Subcutaneous adipose tissue (tissue), 4 donors: ENCODE data around the gene CBLN3. TPM values are rescaled to one million over a fixed set of nuclear protein-coding genes. Genes with fewer than 3 reads are reported as not detected.

Experiments
- total RNA-seq, 4 donors: library from RNA; depleted of rRNA; stranded (reverse); fragments of >200 nt; gene quantifications; one replicate each; pipeline ENCODE4 v1.1.0, GENCODE V29; 2016
- TF ChIP-seq, protein P1 (sequence below): fragments of 450-650 bp; IDR thresholded peaks from one replicate; pipeline ENCODE4 v1.5.1; 2016; ENCODE audit warnings: low read depth, mild to moderate bottlenecking, control low read depth, antibody characterized with exemption, moderate library complexity

The CBLN3 gene
- total RNA-seq, 4 donors from 2014 or later = 2.7 to 6.4 (median 4.0) TPM

DNA sequence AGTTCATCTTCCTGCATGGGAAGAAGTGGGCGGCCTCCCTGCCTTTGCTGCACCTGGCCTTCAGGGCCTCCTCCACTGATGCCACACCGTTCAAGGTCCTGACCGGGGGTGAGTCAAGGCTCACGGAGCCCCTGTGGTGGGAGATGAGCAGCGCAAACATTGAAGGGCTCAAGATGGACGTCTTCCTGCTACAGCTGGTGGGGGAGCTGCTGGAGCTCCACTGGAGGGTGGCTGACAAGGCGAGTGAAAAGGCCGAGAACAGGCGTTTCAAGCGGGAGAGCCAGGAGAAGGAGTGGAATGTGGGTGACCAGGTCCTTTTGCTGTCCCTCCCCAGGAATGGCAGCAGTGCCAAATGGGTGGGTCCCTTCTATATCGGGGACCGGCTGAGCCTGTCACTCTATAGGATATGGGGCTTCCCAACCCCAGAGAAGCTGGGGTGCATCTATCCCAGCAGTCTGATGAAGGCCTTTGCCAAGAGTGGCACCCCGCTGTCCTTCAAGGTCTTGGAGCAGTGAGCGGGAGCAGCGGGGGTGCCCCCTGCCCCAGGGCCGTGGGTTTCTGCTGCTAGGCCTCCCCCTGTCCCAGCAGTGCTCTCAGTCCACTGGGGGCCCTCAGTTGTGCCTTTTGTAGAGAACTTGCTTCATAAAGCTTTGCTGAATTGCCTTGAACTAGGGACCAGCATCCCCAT, 12.4 kb downstream of the CBLN3 start:
- TF ChIP-seq, protein P1, sequence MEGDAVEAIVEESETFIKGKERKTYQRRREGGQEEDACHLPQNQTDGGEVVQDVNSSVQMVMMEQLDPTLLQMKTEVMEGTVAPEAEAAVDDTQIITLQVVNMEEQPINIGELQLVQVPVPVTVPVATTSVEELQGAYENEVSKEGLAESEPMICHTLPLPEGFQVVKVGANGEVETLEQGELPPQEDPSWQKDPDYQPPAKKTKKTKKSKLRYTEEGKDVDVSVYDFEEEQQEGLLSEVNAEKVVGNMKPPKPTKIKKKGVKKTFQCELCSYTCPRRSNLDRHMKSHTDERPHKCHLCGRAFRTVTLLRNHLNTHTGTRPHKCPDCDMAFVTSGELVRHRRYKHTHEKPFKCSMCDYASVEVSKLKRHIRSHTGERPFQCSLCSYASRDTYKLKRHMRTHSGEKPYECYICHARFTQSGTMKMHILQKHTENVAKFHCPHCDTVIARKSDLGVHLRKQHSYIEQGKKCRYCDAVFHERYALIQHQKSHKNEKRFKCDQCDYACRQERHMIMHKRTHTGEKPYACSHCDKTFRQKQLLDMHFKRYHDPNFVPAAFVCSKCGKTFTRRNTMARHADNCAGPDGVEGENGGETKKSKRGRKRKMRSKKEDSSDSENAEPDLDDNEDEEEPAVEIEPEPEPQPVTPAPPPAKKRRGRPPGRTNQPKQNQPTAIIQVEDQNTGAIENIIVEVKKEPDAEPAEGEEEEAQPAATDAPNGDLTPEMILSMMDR = no peak

DNA sequence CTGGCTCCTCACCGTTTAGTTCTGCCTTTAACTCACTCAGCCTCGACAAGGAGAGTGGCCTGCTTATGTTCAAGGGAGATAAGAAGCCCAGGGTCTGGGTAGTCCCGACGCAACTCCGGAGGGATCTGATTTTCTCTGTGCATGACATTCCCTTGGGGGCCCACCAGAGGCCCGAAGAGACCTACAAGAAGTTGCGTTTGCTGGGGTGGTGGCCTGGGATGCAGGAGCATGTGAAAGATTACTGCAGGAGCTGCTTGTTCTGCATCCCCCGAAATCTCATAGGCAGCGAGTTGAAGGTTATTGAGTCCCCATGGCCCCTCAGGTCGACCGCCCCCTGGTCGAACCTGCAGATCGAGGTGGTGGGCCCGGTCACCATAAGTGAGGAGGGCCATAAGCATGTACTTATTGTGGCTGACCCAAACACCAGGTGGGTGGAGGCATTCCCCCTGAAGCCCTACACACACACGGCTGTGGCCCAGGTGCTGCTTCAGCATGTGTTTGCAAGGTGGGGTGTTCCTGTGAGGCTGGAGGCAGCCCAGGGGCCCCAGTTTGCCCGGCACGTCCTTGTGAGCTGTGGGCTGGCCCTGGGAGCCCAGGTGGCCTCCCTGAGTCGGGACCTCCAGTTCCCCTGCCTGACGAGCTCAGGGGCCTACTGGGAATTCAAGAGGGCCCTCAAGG, 13.1 kb downstream of the CBLN3 start:
- TF ChIP-seq, protein P1 = no peak

DNA sequence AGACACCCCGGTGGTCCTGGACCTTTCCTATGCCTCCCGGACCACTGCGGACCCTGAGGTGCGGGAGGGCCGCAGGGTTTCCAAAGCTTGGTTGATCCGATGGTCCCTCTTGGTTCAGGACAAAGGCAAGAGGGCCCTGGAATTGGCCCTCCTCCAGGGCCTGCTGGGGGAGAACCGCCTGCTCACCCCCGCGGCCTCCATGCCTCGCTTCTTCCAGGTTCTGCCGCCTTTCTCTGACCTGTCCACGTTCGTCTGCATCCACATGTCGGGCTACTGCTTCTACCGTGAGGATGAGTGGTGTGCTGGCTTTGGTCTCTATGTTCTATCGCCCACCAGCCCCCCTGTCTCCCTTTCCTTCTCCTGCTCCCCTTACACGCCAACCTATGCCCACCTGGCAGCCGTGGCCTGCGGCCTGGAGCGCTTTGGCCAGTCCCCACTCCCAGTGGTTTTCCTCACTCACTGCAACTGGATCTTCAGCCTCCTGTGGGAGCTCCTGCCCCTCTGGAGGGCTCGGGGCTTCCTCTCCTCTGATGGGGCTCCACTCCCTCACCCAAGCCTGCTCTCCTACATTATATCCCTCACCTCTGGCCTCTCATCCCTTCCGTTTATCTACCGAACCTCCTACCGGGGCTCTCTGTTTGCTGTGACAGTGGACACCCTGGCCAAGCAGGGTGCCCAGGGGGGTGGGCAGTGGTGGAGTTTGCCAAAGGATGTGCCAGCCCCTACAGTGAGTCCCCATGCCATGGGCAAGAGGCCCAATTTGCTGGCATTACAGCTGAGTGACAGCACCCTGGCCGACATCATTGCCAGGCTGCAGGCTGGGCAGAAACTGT, 13.8 kb downstream of the CBLN3 start:
- TF ChIP-seq, protein P1 = no peak

DNA sequence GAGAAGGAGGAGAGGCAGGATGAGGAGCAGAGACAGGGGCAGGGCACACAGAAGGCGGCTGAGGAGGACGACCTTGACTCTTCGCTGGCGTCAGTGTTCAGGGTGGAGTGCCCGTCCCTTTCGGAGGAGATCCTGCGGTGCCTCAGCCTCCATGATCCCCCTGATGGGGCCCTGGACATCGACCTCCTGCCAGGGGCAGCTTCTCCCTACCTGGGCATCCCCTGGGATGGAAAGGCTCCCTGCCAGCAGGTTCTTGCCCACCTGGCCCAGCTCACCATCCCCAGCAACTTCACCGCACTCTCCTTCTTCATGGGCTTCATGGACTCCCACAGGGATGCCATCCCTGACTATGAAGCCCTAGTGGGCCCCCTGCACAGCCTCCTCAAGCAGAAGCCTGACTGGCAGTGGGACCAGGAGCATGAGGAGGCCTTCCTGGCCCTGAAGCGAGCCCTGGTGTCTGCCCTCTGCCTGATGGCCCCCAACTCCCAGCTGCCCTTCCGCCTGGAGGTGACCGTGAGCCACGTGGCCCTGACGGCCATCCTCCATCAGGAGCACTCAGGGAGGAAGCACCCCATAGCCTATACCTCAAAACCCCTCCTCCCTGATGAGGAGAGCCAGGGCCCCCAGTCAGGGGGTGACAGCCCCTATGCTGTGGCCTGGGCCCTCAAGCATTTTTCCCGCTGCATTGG, 14.6 kb downstream of the CBLN3 start:
- TF ChIP-seq, protein P1 = no peak

DNA sequence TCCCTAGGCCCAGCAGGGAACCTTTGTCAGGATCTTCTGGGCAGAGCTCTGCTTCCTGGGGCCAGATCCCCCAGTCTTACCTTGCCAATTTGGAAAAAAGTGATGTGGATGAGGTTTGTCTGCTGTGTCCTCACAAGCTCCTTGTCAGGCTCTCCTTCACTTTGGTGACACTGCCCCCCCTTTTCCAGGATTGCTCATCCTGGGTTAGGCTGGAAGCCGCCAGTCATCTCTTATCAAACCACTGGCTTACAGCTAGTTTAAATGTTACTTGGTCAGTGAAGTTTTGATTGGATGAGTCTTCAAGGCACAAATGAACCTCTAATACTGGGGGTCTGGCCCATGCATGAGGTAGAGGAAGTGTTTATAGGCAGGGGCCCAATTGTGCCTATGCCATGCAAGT, 15.4 kb downstream of the CBLN3 start:
- TF ChIP-seq, protein P1 = no peak

DNA sequence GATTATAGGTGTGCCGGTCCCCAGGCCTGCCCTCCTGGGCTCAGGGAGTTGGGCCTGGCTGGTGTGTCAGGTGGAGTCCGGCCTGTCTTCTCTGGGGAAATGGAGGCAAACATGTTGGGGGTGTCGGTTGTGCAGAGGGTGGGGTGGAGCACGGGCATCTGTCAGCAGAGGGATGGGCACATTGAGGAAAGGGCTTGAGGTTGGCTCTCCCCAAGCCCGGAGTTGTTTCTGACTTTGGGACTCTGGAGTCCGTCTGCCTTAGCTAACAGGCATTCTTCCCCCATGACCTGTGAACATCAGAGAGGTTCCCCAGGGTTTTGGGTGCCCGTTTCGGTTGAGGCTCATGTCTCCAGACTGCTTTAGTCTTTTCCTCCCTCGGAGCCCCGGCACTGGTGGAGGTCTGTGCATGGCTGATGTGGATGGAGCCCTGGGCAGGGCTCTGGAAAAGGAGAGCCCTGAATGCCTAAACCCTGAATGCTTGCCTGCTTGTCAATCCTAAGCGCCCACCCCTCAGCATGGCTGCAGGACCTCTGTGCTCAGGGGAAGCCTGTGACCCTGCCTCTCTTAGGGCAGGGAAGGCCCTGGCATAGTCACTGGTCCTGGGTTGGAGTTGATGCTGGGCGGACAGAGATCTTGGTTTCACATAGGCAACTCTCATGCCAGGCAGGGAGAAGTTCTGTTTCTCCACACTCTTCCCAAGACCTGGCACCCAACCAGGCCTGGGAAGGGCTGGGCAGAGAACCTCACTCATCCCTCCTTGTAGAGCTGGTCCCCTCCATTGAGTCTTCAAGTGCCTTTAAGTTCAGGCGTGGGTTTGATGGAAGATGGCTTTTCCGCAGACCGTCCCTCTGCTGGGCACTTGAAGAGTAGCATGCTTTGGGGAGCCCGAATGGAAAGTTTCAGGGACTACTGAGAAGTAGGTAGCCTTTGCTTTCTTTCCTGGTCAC, 17.8 kb downstream of the CBLN3 start:
- TF ChIP-seq, protein P1 = no peak
